ENCODE measurements around the gene ZNF138. TPM values are rescaled to one million over a fixed set of nuclear protein-coding genes. Genes with fewer than 3 reads are reported as not detected.
"Not testable (repeated sequence)": the region's sequence is repeated elsewhere in the genome, so short reads cannot be mapped to it uniquely, and the experiment has no call there.

ZNF138 gene
- total RNA-seq, 6 experiments from 2014 or later = 2.5 to 6.6 (median 2.7) TPM

DNA sequence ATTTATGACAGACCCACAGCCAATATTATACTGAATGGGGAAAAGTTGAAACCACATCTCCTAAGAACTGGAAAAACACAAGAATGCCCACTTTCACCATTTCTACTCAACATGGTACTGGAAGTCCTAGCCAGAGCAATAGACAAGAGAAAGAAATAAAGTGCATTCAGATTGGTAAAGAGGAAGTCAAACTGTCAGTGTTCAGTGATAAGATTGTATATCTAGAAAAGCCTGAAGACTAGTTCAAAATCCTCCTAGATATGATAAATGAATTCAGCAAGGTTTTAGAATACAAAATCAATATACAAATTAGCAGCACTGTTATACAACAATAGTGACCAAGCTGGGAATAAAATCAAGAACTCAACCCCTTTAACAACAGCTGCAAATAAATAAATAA is 6.9 kb upstream of the ZNF138 start:
- intact Hi-C loops (cut with DNase I) = no loop called here
- DNase-seq = no peak
- Histone ChIP-seq H3K4me3 (no peak overlapping the region), H3K36me3 (no peaks in the 10 kb centered on the region), H3K27ac (no peak overlapping the region), H3K27me3 (no peaks in the 10 kb centered on the region), H3K4me1 (no peaks in the 10 kb centered on the region), H3K9me3 (no peaks in the 10 kb centered on the region)
- TF ChIP-seq CTCF (IDR thresholded peaks at IDR 0.05) (no peak), POLR2A (IDR thresholded peaks at IDR 0.05) (no peak)
- ATAC-seq = no peak

- 54% methylated on average over 9 of the region's 11 CpGs for WGBS (ENCODE audit: insufficient coverage, low coverage, low lambda C conversion rate, missing lambda C conversion rate)
- H3K27ac ChIP-seq; DNase-seq; H3K4me1 ChIP-seq; H3K9me3 ChIP-seq; ATAC-seq; H3K27me3 ChIP-seq; H3K36me3 ChIP-seq; intact Hi-C loops (cut with DNase I); H3K4me3 ChIP-seq: not testable (repeated sequence)
These were observed 5.0 kb upstream of the ZNF138 start for GRCh38 chr7:64789241-64789640.

DNA sequence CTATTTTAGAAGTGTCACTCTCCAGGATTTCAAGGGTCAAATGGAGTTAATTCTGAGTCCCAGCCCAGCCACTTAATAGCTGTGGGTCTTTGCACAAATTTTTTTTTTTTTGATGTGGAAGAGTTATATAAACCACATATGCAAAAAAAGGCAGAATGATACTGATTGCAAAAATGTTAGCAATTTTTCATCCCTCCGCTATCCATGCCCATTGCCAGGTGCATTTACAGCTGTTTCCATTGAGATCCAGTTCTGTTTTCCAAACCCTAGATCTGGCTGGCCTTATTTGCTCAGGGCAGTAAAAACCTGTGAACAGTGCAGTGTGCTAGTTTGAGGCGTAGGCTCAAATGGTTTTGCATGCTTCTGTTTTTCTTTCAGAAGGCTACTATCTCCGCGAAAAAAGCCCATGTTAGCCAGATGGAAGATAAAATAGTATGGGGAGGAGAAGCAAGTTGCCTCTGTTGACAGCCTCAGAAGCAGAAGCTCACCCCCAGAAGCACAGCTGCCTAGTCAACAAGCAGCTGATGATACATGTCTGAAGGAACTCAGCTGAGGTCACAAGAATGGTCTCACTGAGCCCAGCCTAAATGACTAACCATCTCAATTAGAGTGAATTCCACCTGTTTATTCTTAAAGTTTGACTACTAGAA is 997 bp upstream of the ZNF138 start:
- 100% methylated on average over 2 of the region's 4 CpGs for WGBS (ENCODE audit: insufficient coverage, low coverage, low lambda C conversion rate, missing lambda C conversion rate)
- ATAC-seq = no peak
- no peaks in the 10 kb centered on the region for H3K36me3 ChIP-seq
- TF ChIP-seq CTCF (IDR thresholded peaks at IDR 0.05) (no peak), POLR2A (IDR thresholded peaks at IDR 0.05) (no peak)
- H3K9me3 ChIP-seq = no peaks in the 10 kb centered on the region
- intact Hi-C loops (cut with DNase I) = no loop called here
- no peak overlapping the region for H3K4me3 ChIP-seq
- H3K27me3 ChIP-seq = no peaks in the 10 kb centered on the region
- no peak overlapping the region for H3K27ac ChIP-seq
- H3K4me1 ChIP-seq = peaks cover 0 to 7% (median 0%) of the 10 kb centered on the region in 4 donors
- DNase-seq = no peak

DNA sequence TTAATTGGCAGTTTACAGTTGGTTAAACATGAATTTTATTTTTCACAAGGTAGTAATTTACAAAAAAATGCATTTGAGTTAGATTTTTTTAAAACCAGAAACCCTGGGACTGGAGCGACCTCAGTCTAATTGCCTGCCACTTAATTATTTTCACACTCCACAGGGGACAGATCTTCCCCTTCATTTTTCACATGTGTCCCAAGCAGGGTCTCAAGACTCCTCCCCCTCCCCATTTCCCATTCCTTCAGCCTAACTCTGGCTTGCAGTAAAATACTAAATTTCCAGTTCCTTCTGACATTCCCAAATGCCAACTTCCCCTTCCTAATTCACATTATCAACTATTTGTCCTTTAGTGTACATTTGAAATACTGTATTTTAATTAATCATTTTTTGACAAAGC is 948 bp downstream of the ZNF138 start:
- intact Hi-C loops (cut with DNase I) = no loop called here

GRCh38 chr7:64799169-64799568 is 4.9 kb downstream of the ZNF138 start:
- WGBS (ENCODE audit: insufficient coverage, low coverage, low lambda C conversion rate, missing lambda C conversion rate) = 99% methylated on average over 7 of the region's 8 CpGs
- H3K9me3 ChIP-seq; ATAC-seq; DNase-seq; H3K27me3 ChIP-seq; H3K4me3 ChIP-seq; H3K36me3 ChIP-seq; H3K4me1 ChIP-seq; intact Hi-C loops (cut with DNase I); H3K27ac ChIP-seq: not testable (repeated sequence)

More for the DNA sequence above, 948 bp downstream of the ZNF138 start:
- Histone ChIP-seq H3K4me1 (peaks cover 0 to 7% (median 0%) of the 10 kb centered on the region in 4 donors), H3K9me3 (no peaks in the 10 kb centered on the region), H3K27me3 (no peaks in the 10 kb centered on the region), H3K36me3 (no peaks in the 10 kb centered on the region), H3K4me3 (peak overlapping the region; percentile 62 to 84 (median 76)), H3K27ac (no peak overlapping the region)
- ATAC-seq (no peak), DNase-seq (no peak)
- no peak for TF ChIP-seq CTCF (IDR thresholded peaks at IDR 0.05)
- 9% methylated on average over 1 of the region's 1 CpG for WGBS (ENCODE audit: insufficient coverage, low coverage, low lambda C conversion rate, missing lambda C conversion rate)

DNA sequence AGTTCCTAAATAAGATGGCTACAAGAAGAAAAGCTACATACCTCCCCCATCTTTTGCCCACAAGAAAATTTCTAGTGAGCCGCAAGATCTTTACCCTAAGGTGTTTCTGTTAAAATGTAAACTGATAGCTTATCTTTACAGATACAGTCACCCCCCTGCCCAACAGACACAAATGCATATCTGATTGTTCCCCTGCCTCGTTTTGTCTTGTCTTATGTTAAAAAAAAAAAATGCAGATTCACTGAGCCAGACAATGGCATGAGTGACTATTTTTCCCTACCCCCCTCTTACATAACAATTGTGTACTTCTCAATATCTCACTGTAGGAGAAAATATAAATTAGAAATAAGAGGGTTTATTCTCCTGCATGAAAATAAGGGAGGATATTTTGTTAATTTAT is 8.5 kb downstream of the ZNF138 start:
- Histone ChIP-seq H3K4me1 (no peaks in the 10 kb centered on the region), H3K27ac (no peak overlapping the region), H3K9me3 (no peaks in the 10 kb centered on the region), H3K27me3 (no peaks in the 10 kb centered on the region), H3K36me3 (peaks cover 0 to 2% (median 0%) of the 10 kb centered on the region in 4 donors), H3K4me3 (no peak overlapping the region)
- DNase-seq = no peak
- intact Hi-C loops (cut with DNase I) = no loop called here
- TF ChIP-seq CTCF (IDR thresholded peaks at IDR 0.05) = no peak
- TF ChIP-seq POLR2A (IDR thresholded peaks at IDR 0.05) = no peak
- no peak for ATAC-seq
- 83% methylated on average over 2 of the region's 2 CpGs for WGBS (ENCODE audit: insufficient coverage, low coverage, low lambda C conversion rate, missing lambda C conversion rate)

Data from right lobe of liver (tissue), 6 donors.